Vagina (tissue), 2 donors: ENCODE results near the gene MX2.
A peak's percentile ranks its signal among the peaks of the same experiment; 100 is the strongest.

Experiments
- POLR2A ChIP-seq, 2 donors: fragments of 450-650 bp; IDR thresholded peaks; one replicate each; pipeline ENCODE4 v1.6.1; 2017; ENCODE audit warnings: antibody characterized with exemption in 2 of 2, mild to moderate bottlenecking in 2 of 2, moderate library complexity in 2 of 2
- POLR2AphosphoS5 ChIP-seq, 2 donors: sonication (generic); formaldehyde crosslinking; IDR thresholded peaks; one replicate each; pipeline ENCODE4 v1.9.0; 2017; ENCODE audit warnings: antibody characterized with exemption in 2 of 2, mild to moderate bottlenecking in 2 of 2, low read depth in 1 of 2; ENCODE audit not compliant: insufficient read depth in 1 of 2
- TF ChIP-seq, protein P1 (sequence below), 3 experiments: fragments of 450-650 bp in 2 of 3; fragments of 200-600 bp in 1 of 3; sonication (generic) in 1 of 3; IDR thresholded peaks; one replicate each; pipeline ENCODE4 v1.5.1; 2017 to 2019; ENCODE audit warnings: antibody characterized with exemption in 3 of 3, mild to moderate bottlenecking in 2 of 3, moderate library complexity in 2 of 3

DNA sequence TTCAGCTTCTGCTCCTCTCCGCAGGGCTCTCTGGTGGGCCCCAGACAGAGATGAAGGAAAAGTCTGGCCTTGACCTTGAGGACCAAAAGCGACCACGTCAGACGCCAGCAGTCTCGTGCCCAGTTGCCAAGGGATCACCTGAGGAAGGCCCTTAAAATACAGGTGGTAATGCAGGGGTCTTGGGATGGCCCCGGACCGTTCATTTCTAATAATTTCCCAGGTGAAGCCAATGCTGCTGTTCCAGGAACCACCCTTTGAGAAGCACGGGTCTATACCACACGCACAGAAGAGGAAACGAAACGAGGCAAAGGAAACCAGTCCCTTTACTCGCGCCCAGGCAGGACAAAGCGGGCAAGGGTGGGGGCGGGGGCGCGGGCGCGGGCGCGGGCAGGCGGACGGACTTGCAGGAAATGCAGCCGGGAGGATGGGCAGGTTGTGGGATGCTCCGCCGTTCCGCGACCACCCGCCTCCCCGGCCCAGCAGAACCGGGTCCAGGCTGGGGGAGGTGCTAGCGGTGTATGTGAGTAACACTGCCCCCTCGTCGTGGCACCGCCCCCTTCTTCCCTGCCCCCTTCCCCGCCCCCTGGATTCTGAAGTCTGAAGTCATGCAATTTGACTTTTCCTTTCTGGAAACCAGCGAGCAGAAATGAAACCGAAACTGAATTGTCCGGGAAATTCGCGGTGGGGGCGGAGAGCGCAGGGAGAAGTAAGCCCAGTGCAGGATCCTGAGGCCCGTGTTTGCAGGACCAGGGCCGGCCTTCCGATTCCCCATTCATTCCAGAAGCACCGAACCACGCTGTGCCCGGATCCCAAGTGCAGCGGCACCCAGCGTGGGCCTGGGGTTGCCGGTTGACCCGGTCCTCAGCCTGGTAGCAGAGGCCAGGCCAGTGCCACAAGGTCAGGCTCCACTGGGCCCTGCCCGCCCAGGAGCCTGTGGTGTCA, 58.4 kb downstream of the MX2 start:
- TF ChIP-seq, protein P1, sequence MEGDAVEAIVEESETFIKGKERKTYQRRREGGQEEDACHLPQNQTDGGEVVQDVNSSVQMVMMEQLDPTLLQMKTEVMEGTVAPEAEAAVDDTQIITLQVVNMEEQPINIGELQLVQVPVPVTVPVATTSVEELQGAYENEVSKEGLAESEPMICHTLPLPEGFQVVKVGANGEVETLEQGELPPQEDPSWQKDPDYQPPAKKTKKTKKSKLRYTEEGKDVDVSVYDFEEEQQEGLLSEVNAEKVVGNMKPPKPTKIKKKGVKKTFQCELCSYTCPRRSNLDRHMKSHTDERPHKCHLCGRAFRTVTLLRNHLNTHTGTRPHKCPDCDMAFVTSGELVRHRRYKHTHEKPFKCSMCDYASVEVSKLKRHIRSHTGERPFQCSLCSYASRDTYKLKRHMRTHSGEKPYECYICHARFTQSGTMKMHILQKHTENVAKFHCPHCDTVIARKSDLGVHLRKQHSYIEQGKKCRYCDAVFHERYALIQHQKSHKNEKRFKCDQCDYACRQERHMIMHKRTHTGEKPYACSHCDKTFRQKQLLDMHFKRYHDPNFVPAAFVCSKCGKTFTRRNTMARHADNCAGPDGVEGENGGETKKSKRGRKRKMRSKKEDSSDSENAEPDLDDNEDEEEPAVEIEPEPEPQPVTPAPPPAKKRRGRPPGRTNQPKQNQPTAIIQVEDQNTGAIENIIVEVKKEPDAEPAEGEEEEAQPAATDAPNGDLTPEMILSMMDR (IDR thresholded peaks at IDR 0.05): no peak
- TF ChIP-seq POLR2AphosphoS5 (IDR thresholded peaks at IDR 0.05; ENCODE audit: insufficient read depth in 1 of 2, low read depth in 1 of 2) (peak; percentile 74 to 76), POLR2A (IDR thresholded peaks at IDR 0.05) (no peak)
